ENCODE results near the gene SETD2.

- TF ChIP-seq CTCF (IDR thresholded peaks at IDR 0.05 in 4 of 5, conservative IDR thresholded peaks at IDR 0.05 in 1 of 5): no peak
- no peak for TF ChIP-seq POLR2A (IDR thresholded peaks at IDR 0.05)
These were observed 172.3 kb downstream of the SETD2 start for GRCh38 chr3:46991406-46992165.

Data from gastrocnemius medialis (tissue), 4 donors.